H1 (cell line): Measurements from ENCODE around the gene CRKL.

ENCODE experiments used
- FOSL1 ChIP-seq: IDR thresholded peaks from 2 replicates; pipeline ENCODE4 v1.6.1; 2011; ENCODE audit warnings: mild to moderate bottlenecking, low read depth, low read length, moderate library complexity; ENCODE audit not compliant: insufficient read depth
- TF ChIP-seq, protein P1 (sequence below), 3 experiments: IDR thresholded peaks; 1 replicate in 2 of 3; 2 replicates in 1 of 3; pipeline versions ENCODE4 v1.5.1 to v1.6.1; 2011; ENCODE audit warnings: low read length in 3 of 3, mild to moderate bottlenecking in 3 of 3, inconsistent platforms in 2 of 3, low read depth in 1 of 3, moderate library complexity in 1 of 3; ENCODE audit not compliant: insufficient read depth in 1 of 3; ENCODE audit errors: control extremely low read depth in 1 of 3

DNA sequence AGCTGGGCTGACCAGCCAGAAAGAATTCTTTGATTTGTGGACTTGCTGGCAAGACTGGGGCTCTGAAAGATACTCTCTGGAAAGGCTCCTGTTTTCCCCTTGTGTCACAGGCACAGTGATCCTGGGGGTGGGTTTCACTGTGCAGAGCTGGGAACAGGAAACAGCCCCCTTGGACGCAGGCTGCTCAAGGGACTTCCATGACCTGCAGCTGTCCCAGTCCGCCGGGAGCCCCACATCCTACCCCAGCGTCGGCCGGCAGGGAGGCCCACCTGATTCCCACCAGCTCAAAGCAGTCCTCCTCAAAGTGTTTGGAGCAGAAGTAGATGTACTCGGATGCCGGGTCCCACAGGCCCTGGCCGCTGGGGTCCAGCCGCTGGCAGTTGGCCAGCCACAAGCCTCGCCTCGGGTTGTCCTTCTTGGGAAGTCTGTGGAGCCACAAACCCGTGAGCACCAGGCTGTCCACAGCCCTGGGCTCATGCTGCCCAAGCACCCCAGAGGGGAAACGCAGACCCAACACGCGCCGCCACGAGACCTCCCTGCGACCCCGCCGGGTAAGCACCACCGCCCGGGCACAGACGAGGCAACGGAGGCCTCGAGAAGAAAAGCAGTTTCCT lies 83.9 kb downstream of the CRKL start:
- TF ChIP-seq, protein P1, sequence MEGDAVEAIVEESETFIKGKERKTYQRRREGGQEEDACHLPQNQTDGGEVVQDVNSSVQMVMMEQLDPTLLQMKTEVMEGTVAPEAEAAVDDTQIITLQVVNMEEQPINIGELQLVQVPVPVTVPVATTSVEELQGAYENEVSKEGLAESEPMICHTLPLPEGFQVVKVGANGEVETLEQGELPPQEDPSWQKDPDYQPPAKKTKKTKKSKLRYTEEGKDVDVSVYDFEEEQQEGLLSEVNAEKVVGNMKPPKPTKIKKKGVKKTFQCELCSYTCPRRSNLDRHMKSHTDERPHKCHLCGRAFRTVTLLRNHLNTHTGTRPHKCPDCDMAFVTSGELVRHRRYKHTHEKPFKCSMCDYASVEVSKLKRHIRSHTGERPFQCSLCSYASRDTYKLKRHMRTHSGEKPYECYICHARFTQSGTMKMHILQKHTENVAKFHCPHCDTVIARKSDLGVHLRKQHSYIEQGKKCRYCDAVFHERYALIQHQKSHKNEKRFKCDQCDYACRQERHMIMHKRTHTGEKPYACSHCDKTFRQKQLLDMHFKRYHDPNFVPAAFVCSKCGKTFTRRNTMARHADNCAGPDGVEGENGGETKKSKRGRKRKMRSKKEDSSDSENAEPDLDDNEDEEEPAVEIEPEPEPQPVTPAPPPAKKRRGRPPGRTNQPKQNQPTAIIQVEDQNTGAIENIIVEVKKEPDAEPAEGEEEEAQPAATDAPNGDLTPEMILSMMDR (IDR thresholded peaks at IDR 0.05; ENCODE audit: control extremely low read depth in 1 of 3, insufficient read depth in 1 of 3, low read depth in 1 of 3, low read length in 3 of 3), result no peak
- TF ChIP-seq FOSL1, result no peak
